HG03064 (cell line): ENCODE results near the gene PDS5B.

ENCODE experiments used
- ATAC-seq: cut with Tn5 transposase; IDR thresholded peaks from one replicate; pipeline ENCODE4 v1.9.1; 2021; ENCODE audit warnings: low read depth; ENCODE audit not compliant: unreplicated experiment

Gene PDS5B

DNA sequence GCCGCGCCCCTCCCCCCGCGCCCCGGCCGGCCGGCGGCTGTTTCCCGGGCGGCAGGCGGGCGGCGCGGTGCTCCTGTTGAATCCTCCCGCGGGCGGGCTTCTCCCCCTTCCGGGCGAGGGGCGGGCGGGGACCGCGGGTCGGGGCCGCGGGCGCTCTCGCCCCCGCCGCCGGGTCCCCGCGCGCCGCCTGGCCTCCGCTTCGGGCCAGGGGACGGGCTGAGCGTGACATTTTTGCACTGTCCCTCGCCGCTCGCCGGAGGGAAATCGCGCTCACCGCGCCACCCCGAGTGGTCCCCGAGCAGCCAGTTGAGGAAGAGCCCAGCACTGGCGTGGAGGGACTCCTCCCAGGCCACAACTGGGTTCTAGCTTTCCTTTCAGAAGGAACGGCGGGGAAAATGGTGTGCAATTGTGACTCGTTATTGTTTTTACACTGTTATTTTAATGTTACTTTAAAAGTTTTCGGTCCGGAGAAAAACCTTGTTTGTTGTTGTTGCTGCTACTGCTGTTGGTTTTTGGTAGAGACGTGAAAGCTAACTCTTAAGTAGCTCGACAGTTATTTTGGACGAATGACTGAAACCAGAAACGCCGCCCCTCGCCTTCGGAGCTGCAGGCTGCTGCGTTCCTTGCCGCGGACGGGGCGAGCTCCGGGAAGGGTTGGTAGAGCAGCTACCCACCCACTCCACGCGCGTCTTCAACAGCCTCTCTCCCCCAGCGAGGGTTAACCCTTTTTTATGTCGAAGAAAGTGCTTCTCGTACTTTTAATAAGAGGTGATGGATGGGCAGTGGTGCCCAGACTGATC lies 959 bp downstream of the PDS5B start:
- ATAC-seq, result peak; percentile 39

GRCh38 chr13:32587811-32588170 lies 1.5 kb downstream of the PDS5B start:
- ATAC-seq, result no peak

DNA sequence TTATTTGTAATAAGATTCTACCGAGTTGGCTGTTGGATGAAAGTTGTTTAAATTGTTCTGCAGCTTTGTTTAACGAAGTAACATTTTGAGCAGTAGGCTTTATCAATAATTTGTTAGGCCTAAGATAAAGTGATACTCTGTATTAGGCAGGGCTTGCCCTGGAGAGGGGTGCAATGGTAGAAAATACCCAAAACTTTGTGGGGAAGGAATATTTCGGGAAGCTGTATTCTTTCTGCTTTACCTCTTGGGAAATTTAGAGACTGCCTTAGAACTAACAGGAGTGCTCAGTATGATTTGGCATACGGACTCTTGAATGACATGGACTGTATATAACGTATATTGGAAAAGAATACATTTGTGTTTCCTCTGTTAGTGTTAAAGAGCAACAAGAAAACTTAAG lies 2.5 kb downstream of the PDS5B start:
- ATAC-seq, result no peak

DNA sequence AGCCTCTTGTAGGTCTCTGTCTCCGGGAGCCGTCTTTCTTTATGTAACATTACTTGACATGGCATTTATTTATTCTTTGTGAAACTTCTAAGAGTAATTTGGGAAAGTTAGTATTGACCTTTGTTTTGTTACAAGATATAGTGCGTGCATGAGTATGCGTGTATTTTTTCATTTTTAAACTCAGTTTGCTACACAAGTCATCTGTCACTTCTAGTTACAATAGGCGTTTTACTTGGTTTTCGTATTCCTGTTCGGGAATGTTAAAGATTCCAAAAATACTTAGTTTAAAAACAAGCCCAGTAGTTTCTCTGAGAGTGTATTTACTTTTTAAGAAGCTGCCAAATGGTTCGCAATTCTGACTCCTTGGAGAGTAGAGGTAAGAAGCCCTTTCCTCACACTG lies 3.2 kb downstream of the PDS5B start:
- ATAC-seq, result no peak

GRCh38 chr13:32590266-32590665 lies 4.0 kb downstream of the PDS5B start:
- ATAC-seq, result no peak

DNA sequence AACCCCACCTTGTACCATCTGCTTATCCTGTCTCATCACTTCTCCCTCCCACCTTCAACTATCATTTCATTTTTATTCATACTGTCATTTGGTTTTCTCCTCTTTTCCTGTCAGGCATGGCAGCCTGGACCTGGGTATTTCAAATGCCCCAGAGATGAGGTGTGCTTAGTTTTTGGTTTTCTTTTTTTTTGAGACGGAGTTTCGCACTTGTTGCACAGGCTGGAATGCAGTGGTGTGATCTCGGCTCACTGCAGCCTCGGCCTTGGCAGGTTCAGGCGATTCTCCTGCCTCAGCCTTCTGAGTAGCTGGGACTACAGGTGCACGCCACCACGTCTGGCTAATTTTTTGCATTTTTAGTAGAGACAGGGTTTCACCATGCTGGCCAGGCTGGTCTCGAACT lies 5.8 kb downstream of the PDS5B start:
- ATAC-seq, result no peak

GRCh38 chr13:32594157-32594738 lies 8.0 kb downstream of the PDS5B start:
- no peak for ATAC-seq

DNA sequence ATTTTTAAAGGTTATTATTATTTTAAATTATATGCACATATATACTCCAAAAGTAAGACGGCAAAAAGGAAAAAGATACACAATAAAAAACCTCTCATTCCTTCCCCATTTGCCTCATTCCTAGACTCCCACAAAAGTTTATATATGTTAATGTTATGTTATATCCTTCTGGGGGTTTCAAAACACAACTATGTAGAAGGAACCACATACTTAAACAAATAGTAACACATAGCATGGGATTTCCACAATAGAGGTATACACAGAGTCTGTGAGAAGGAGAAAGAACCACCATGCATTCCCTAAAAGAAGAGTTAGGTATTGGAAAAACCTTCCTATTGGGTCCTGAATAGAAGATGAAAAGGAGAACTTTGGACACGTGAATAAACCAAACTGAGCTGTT lies 9.1 kb downstream of the PDS5B start:
- no peak for ATAC-seq

GRCh38 chr13:32600890-32601289 lies 14.6 kb downstream of the PDS5B start:
- ATAC-seq, result no peak

- ATAC-seq, result no peak
These were observed 23.2 kb downstream of the PDS5B start for GRCh38 chr13:32609428-32609827.

GRCh38 chr13:32610538-32610937 lies 24.3 kb downstream of the PDS5B start:
- no peak for ATAC-seq

DNA sequence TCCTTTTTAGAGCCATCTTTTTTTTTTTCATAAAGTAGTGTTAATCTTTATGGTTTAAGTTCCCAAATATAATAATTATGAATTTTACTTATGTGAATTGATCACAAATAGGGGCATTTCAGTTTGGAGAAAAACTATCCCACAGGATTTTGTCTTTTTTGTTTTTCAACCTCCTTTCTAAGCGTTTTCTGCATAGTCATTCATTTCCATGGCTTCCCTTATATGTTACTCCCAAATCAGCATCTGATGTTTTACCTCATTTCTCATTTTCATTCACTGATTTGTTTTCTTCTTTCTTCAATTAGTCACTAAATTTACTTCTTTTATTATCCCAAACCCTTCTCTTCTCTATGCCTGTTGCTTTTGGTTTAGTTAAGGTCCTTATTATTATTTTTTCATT lies 24.7 kb downstream of the PDS5B start:
- no peak for ATAC-seq

GRCh38 chr13:32616883-32617511 lies 30.7 kb downstream of the PDS5B start:
- no peak for ATAC-seq

DNA sequence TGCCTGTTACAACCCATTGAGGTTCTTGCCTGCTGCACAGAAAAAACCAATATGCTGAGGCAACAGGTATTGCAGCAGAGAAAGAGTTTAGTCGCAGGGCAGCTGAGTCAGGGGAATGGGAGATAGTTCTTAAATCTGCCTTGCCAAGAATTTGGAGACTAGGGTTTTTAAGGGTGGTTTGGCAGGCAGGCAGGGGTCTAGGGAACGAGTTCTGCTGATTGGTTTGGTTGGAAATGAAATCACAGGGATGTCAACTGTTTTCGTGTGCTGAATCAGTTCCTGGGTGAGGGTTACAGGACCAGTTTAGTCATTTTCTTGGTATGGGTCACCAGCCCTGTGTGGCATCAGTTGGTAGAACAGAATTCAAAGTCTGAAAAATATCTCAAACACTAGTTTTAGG lies 36.6 kb downstream of the PDS5B start:
- no peak for ATAC-seq

DNA sequence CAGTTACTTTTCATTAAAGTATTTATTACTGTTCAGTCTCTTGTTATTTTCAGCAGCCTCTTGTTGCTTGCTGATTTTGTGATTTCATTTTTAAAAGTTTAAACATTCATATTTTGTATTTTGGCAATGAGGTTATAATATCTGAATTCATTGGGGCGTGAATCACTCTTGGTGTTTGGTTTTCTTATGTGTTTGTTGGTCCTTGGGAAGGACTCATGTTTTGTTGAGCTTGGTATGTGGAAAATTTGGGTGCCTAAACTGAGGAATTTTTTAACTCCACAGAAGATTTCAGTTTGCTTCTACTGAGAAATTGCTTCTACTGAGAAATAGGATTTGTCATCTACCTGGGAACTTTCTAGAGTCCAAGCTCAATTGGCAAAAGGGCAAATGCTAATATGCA lies 38.2 kb downstream of the PDS5B start:
- no peak for ATAC-seq

- ATAC-seq, result no peak
These were observed 41.5 kb downstream of the PDS5B start for GRCh38 chr13:32627793-32628192.

DNA sequence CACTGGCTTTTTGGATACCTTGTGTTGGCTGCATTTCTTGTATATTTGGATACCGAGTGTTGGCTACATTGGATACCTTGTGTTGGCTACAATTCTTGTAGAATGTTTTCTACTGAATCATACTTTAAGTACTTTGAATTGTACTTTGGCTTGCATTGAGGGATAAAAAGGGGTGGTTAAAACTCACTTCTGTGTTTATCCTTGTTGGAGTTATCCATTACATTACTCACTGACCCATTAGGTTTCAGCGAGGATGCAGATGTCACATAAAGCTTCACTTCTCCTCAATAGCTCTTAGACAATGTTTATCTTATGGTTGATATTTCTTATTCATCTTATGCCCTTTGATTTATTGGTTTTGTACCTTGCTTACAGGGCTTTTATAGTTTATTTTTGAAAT lies 43.1 kb downstream of the PDS5B start:
- no peak for ATAC-seq

GRCh38 chr13:32629866-32630265 lies 43.6 kb downstream of the PDS5B start:
- no peak for ATAC-seq

DNA sequence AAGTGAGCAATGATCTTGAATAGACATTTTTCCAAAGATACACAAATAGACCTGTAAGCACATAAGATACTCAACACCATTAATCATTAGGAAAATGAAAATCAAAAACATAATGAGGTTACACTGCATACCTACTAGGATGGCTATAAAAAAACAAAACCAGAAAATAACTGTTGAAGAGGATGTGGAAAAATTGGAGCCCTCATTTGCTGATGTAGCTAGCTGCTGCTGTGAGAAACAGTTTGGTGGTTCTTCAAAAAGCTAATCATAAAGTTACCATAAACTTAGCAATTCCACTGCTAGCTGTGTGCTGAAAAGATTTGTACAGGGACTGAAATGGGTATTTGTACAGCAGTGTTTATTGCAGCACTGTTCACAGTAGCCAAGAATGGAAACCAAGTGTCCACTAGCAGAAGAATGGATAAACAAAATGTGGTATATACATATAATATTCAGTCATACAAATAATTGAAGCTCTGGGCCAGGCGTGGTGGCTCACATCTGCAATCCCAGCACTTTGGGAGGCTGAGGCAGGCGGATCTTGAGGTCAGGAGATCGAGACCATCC lies 46.2 kb downstream of the PDS5B start:
- no peak for ATAC-seq

DNA sequence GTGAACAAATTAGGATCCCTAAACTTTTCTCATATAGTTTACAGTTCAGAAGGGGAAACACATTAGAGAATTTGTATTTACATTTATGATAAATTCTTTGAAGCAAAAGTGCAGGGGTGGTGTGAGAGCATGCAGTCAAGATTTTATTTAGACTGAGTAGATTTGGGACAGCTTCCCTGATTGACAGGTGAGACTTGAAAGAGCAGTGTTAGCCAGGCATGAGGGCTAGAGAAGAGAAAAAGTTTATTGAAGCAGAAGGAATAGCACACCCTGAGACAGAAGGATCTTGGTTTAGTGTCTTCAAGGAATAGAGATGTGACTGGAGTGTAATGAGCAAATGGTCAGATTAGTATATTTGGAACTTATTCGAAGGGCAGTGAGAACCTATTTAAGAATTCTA lies 50.5 kb downstream of the PDS5B start:
- ATAC-seq, result no peak

DNA sequence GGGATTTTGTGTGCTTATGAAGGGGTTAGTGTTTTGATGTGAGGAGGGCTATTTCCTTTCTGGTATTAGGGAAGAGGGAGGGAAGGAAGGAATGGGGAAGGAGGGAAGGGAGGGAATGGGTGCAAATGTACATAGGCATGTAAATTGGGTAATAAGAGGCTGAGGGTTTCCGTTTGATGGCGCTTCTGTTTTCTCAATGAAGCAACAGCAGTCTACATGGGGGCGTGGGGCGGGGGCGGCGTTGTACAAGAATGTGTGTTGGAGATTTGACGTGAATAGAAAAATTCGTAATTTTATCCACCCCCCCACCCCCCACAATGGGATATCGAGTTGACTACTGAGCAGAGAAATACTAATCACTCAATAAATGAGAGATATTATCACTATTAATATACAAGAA lies 52.5 kb downstream of the PDS5B start:
- no peak for ATAC-seq
